HG03139 (cell line): ENCODE results near the gene HMGN5.

Experiments used
- ATAC-seq: cut with Tn5 transposase; IDR thresholded peaks from one replicate; pipeline ENCODE4 v1.9.1; 2021; ENCODE audit not compliant: unreplicated experiment

HMGN5 gene

GRCh38 chrX:81120258-81120935 lies 81.3 kb downstream of the HMGN5 start:
- ATAC-seq = peak; percentile 17

GRCh38 chrX:81114757-81115156 lies 87.0 kb downstream of the HMGN5 start:
- no peak for ATAC-seq

- ATAC-seq = no peak
Observed at GRCh38 chrX:81110286-81110685, 91.4 kb downstream of the HMGN5 start.

GRCh38 chrX:81082649-81083048 lies 119.1 kb downstream of the HMGN5 start:
- ATAC-seq = no peak
